Subcutaneous preadipocyte (primary cell): ENCODE data around the gene ITLN1. TPM values are rescaled to one million over a fixed set of nuclear protein-coding genes. Genes with fewer than 3 reads are reported as not detected.

Source experiments
- total RNA-seq: library from RNA; depleted of rRNA; stranded (reverse); fragments of >200 nt; gene quantifications from 2 replicates; pipeline ENCODE4 v1.2.3, GENCODE V29; 2012

The ITLN1 gene
- total RNA-seq: not detected in 2 replicates

GRCh38 chr1:160885042-160885441 is at the start of gene ITLN1:
TSS of gene ITLN1 (minus strand) at chr1:160885180. CDS start at chr1:160884877, 303 bp downstream.

GRCh38 chr1:160862203-160863060 is 22.5 kb downstream of the ITLN1 start, which contains the start of gene CD244:
TSS of gene CD244 (minus strand) at chr1:160862887. CDS start at chr1:160862677, 210 bp downstream.

Other genes starting within 250 kb of the ITLN1 start
- gene SLAMF1, start 238.1 kb downstream of the ITLN1 start, total RNA-seq: not detected in 2 replicates
- not detected in 2 replicates for gene CD48, start 173.4 kb downstream of the ITLN1 start, total RNA-seq
- not detected in 2 replicates for gene SLAMF7, start 145.9 kb downstream of the ITLN1 start, total RNA-seq
- not detected in 2 replicates for gene LY9, start 89.0 kb downstream of the ITLN1 start, total RNA-seq
- not detected in 2 replicates for gene CD244, start 22.3 kb downstream of the ITLN1 start, total RNA-seq
- gene ITLN2, start 69.6 kb upstream of the ITLN1 start, total RNA-seq: not detected in 2 replicates
- under 0.01 and 0.20 TPM in 2 replicates for gene F11R, start 136.0 kb upstream of the ITLN1 start, total RNA-seq
- 0.39 and 0.73 TPM in 2 replicates for gene TSTD1, start 153.8 kb upstream of the ITLN1 start, total RNA-seq
- 43.7 and 44.0 TPM in 2 replicates for gene USF1, start 160.8 kb upstream of the ITLN1 start, total RNA-seq
- not detected in 2 replicates for gene ARHGAP30, start 184.7 kb upstream of the ITLN1 start, total RNA-seq
- gene NECTIN4, start 204.4 kb upstream of the ITLN1 start, total RNA-seq: 0.20 TPM in 1 of 2 replicates, not detected in the other
- gene KLHDC9, start 213.2 kb upstream of the ITLN1 start, total RNA-seq: 0.20 and 0.73 TPM in 2 replicates
- 16.0 and 25.4 TPM in 2 replicates for gene PFDN2, start 232.9 kb upstream of the ITLN1 start, total RNA-seq
- 17.3 and 19.5 TPM in 2 replicates for gene NIT1, start 232.9 kb upstream of the ITLN1 start, total RNA-seq
- 23.3 and 27.2 TPM in 2 replicates for gene DEDD, start 247.5 kb upstream of the ITLN1 start, total RNA-seq